Neuronal stem cell (in vitro differentiated cells): ENCODE results near the gene TEKT2.

Source experiments
- DNase-seq: peaks from one replicate; pipeline ENCODE4 v3.0.0-alpha.2; 2013; ENCODE audit warnings: low spot score
- H2AFZ ChIP-seq: one replicate; pipeline ENCODE4 v1.6.1; 2013; ENCODE audit warnings: mild to moderate bottlenecking, low read length, inconsistent platforms
- H2AK5ac ChIP-seq: 2 replicates; pipeline ENCODE4 v1.6.1; 2013; ENCODE audit warnings: low read depth, mild to moderate bottlenecking, inconsistent platforms, low read length, moderate library complexity, mixed read lengths
- H2BK120ac ChIP-seq: 2 replicates; pipeline ENCODE4 v1.6.1; 2013; ENCODE audit warnings: low read depth, mild to moderate bottlenecking, inconsistent platforms, low read length, moderate library complexity, mixed read lengths
- H2BK12ac ChIP-seq: one replicate; pipeline ENCODE4 v1.6.1; 2013; ENCODE audit warnings: low read length, inconsistent platforms
- H2BK15ac ChIP-seq: 2 replicates; pipeline ENCODE4 v1.6.1; 2013; ENCODE audit warnings: mild to moderate bottlenecking, low read length, inconsistent platforms, mixed read lengths
- H2BK5ac ChIP-seq: one replicate; pipeline ENCODE4 v1.6.1; 2013; ENCODE audit warnings: inconsistent platforms, mild to moderate bottlenecking, low read length, moderate library complexity
- H3K14ac ChIP-seq: one replicate; pipeline ENCODE4 v1.6.1; 2013; ENCODE audit warnings: low read length, inconsistent platforms
- H3K18ac ChIP-seq: 2 replicates; pipeline ENCODE4 v1.6.1; 2013; ENCODE audit warnings: low read length, inconsistent platforms
- H3K23ac ChIP-seq: 2 replicates; pipeline ENCODE4 v1.6.1; 2013; ENCODE audit warnings: low read depth, mild to moderate bottlenecking, mixed read lengths, low read length, inconsistent platforms; ENCODE audit not compliant: poor library complexity
- H3K27ac ChIP-seq: replicated peaks from 3 replicates; pipeline ENCODE4 v1.5.1; 2013; ENCODE audit warnings: low read length, inconsistent platforms
- H3K27me3 ChIP-seq, 3 experiments: 2 replicates each; pipeline ENCODE4 v1.6.1; 2013; ENCODE audit warnings: low read length in 3 of 3, mild to moderate bottlenecking in 2 of 3, inconsistent platforms in 1 of 3, low read depth in 1 of 3, mixed read lengths in 1 of 3, moderate library complexity in 1 of 3; ENCODE audit not compliant: control insufficient read depth in 3 of 3, insufficient read depth in 3 of 3
- H3K36me3 ChIP-seq, 2 donors: replicated peaks in 1 of 2; 2 replicates each; pipeline ENCODE4 v1.6.1; 2013; ENCODE audit warnings: low read length in 2 of 2; ENCODE audit not compliant: control insufficient read depth in 2 of 2, insufficient read depth in 2 of 2
- H3K4ac ChIP-seq: 2 replicates; pipeline ENCODE4 v1.6.1; 2013; ENCODE audit warnings: inconsistent platforms, mild to moderate bottlenecking, low read length, moderate library complexity
- H3K4me1 ChIP-seq, 2 donors: 1 replicate in 1 of 2; 2 replicates in 1 of 2; pipeline ENCODE4 v1.6.1; 2013; ENCODE audit warnings: low read length in 2 of 2, low read depth in 1 of 2; ENCODE audit not compliant: control insufficient read depth in 2 of 2, insufficient read depth in 1 of 2
- H3K4me2 ChIP-seq: one replicate; pipeline ENCODE4 v1.6.1; 2013; ENCODE audit warnings: mild to moderate bottlenecking, low read length, inconsistent platforms; ENCODE audit not compliant: insufficient read depth, poor library complexity, severe bottlenecking
- H3K4me3 ChIP-seq, 2 donors: 2 replicates each; pipeline ENCODE4 v1.5.1; 2013; ENCODE audit warnings: low read length in 2 of 2, mild to moderate bottlenecking in 2 of 2, inconsistent platforms in 1 of 2, moderate library complexity in 1 of 2
- H3K79me1 ChIP-seq: one replicate; pipeline ENCODE4 v1.6.1; 2013; ENCODE audit warnings: low read depth, mild to moderate bottlenecking, inconsistent platforms, low read length, moderate library complexity
- H3K9ac ChIP-seq: one replicate; pipeline ENCODE4 v1.6.1; 2013; ENCODE audit warnings: mild to moderate bottlenecking, low read depth, low read length, inconsistent platforms; ENCODE audit not compliant: poor library complexity
- H3K9me3 ChIP-seq, 2 donors: replicated peaks in 1 of 2; 2 replicates each; pipeline versions ENCODE3 to v1.6.1; 2013; ENCODE audit warnings: low read length in 2 of 2, mild to moderate bottlenecking in 2 of 2, inconsistent platforms in 1 of 2, low read depth in 1 of 2, mixed read lengths in 1 of 2, moderate library complexity in 1 of 2; ENCODE audit not compliant: control insufficient read depth in 2 of 2, insufficient read depth in 1 of 2
- H4K8ac ChIP-seq: one replicate; pipeline ENCODE4 v1.6.1; 2013; ENCODE audit warnings: low read depth, mild to moderate bottlenecking, inconsistent platforms, low read length, moderate library complexity
- H4K91ac ChIP-seq: one replicate; pipeline ENCODE4 v1.6.1; 2013; ENCODE audit warnings: low read length, low read depth, mild to moderate bottlenecking, inconsistent platforms; ENCODE audit not compliant: poor library complexity
- WGBS, 2 donors: extraction: QIAGEN DNeasy Blood & Tissue Kit; methylation state at CpG; one replicate each; pipeline ENCODE4 v1.1.7; 2013; ENCODE audit warnings: missing lambda C conversion rate in 2 of 2, mixed read lengths in 1 of 2; ENCODE audit not compliant: insufficient read length in 2 of 2, insufficient replicate concordance in 1 of 2; ENCODE audit errors: extremely low coverage in 2 of 2; 5-methylcytosine and 5-hydroxymethylcytosine counted together

The TEKT2 gene

DNA sequence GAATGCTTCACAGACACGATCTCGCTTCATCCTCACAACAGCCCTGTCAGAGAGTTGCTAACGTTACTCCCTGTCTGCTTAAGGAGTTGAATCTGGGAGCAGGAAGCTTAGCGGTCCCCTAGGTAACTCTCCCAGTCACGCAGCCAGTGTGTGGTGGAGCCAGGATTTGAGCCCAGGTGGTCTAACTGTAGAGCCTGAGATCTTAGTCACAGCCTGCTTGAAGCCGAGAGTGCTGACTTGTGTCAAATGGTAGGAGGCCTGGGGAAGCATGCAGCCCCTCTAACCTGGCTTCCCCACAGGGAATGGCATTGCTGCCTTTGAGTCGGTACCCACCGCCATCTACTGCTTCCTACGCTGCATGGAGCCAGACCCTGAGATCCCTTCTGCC, 8.9 kb downstream of the TEKT2 start:
- Histone ChIP-seq H3K27ac (no peak overlapping the region), H2AFZ (no peak overlapping the region), H3K23ac (no peak overlapping the region), H2BK120ac (no peak overlapping the region), H4K91ac (no peak overlapping the region), H3K14ac (no peak overlapping the region), H3K4me3 (no peak overlapping the region), H2BK12ac (no peak overlapping the region), H3K4ac (no peak overlapping the region), H3K27me3 (no peaks in the 10 kb centered on the region), H3K4me1 (peaks cover 8 to 14% of the 10 kb centered on the region in 2 donors), H4K8ac (no peak overlapping the region), H3K18ac (no peak overlapping the region), H2BK15ac (no peak overlapping the region), H3K4me2 (no peak overlapping the region), H2BK5ac (no peak overlapping the region), H3K79me1 (peaks cover 18% of the 10 kb centered on the region), H3K9ac (no peak overlapping the region), H3K9me3 (no peaks in the 10 kb centered on the region), H2AK5ac (no peak overlapping the region), H3K36me3 (peaks cover 43 to 68% of the 10 kb centered on the region in 2 donors)
- WGBS, 2 donors = no CpG with 5 or more reads among the region's 9 CpGs
- no peak for DNase-seq

DNA sequence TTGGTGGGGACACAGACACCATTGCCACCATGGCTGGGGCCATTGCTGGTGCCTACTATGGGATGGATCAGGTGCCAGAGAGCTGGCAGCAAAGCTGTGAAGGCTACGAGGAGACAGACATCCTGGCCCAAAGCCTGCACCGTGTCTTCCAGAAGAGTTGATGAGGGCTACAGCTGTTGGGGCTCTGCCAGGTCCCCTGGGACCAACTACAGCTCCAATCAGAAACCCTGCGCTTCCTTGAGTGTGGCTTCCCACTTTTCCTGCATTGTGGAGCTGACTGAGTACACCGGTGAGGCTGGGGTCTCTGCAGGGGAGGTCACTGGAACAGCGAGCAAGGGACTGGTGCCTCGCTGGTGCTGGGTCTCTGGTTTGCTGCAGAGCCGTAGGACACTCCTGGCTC, 9.3 kb downstream of the TEKT2 start:
- H3K14ac ChIP-seq = no peak overlapping the region
- WGBS, 2 donors = no CpG with 5 or more reads among the region's 7 CpGs

DNA sequence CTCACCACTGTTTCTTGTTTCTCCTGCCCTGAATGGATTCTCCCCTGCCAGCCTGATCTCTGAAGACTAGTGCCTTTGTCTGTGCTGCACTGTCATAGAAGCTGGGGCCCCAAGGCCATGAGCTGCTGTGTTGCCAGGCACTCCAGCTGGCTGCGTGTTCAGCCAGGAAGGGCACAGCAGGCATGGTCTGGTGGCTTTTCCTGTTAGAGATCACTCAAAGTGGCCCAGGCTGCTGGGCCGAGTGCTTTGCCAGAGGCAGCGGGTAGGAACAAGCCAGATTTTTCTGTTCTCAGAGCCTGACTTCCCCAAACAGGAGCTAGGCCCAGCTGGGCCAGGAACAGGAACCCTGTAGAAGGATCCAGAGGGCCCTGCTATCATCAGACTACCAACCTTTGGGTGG, 10.0 kb downstream of the TEKT2 start:
- Histone ChIP-seq H3K23ac (no peak overlapping the region), H3K36me3 (peaks cover 41 to 68% of the 10 kb centered on the region in 2 donors)

More for the DNA sequence above, 9.3 kb downstream of the TEKT2 start:
- no peak overlapping the region for H4K91ac ChIP-seq
- peaks cover 7 to 14% of the 10 kb centered on the region in 2 donors for H3K4me1 ChIP-seq
- H3K4me2 ChIP-seq = no peak overlapping the region
- H3K79me1 ChIP-seq = peaks cover 17% of the 10 kb centered on the region
- H2BK120ac ChIP-seq = no peak overlapping the region
- peaks cover 41 to 68% of the 10 kb centered on the region in 2 donors for H3K36me3 ChIP-seq
- no peak overlapping the region for H3K23ac ChIP-seq
- H4K8ac ChIP-seq = no peak overlapping the region
- H3K18ac ChIP-seq = no peak overlapping the region
- H3K4me3 ChIP-seq = no peak overlapping the region
- no peaks in the 10 kb centered on the region for H3K9me3 ChIP-seq
- no peak overlapping the region for H3K9ac ChIP-seq
- no peaks in the 10 kb centered on the region for H3K27me3 ChIP-seq
- H3K4ac ChIP-seq = no peak overlapping the region
- no peak overlapping the region for H3K27ac ChIP-seq
- no peak overlapping the region for H2AK5ac ChIP-seq
- no peak overlapping the region for H2BK15ac ChIP-seq
- H2BK12ac ChIP-seq = no peak overlapping the region
- no peak overlapping the region for H2AFZ ChIP-seq
- no peak for DNase-seq
- H2BK5ac ChIP-seq = no peak overlapping the region

DNA sequence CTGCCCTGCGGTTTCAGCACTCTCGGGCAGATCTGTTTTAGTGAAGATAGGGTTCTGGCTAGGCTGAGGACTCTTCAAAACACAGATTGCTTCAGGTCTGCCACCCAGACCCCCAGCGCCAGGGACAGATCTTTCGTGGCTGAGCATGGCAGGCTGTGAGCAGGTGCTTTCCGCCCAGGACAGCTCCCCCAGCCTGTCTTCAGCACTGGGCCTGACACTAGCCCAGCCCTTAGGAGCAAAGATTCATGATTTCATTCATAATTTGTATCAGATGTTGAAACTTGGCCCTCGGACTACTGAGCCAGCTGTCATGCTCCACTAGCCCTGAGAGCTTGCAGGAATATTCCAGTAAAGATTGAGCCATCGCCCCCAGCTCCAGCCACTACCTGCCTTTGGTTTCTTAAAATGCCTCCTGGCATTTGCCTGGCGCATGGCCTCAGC, 10.7 kb downstream of the TEKT2 start:
- Histone ChIP-seq H3K27me3 (no peaks in the 10 kb centered on the region), H4K91ac (no peak overlapping the region), H2AK5ac (no peak overlapping the region), H3K4me2 (no peak overlapping the region), H4K8ac (no peak overlapping the region), H3K23ac (no peak overlapping the region), H2BK5ac (no peak overlapping the region), H3K9ac (no peak overlapping the region), H2BK120ac (no peak overlapping the region), H3K14ac (no peak overlapping the region), H2BK12ac (no peak overlapping the region), H3K36me3 (peaks cover 41 to 68% of the 10 kb centered on the region in 2 donors), H3K4ac (no peak overlapping the region), H3K79me1 (peaks cover 8% of the 10 kb centered on the region), H3K18ac (no peak overlapping the region), H3K9me3 (no peaks in the 10 kb centered on the region), H3K4me3 (peak overlapping the region in 1 of 2 donors; percentile 11), H3K4me1 (peaks cover 1 to 9% of the 10 kb centered on the region in 2 donors), H2BK15ac (no peak overlapping the region), H3K27ac (no peak overlapping the region), H2AFZ (no peak overlapping the region)
- DNase-seq = no peak
- no CpG with 5 or more reads among the region's 8 CpGs for WGBS, 2 donors

More for the DNA sequence above, 10.0 kb downstream of the TEKT2 start:
- Histone ChIP-seq H3K4me3 (no peak overlapping the region), H3K4me2 (no peak overlapping the region), H3K27me3 (no peaks in the 10 kb centered on the region), H3K27ac (no peak overlapping the region), H3K9ac (no peak overlapping the region), H4K8ac (no peak overlapping the region), H3K79me1 (peaks cover 15% of the 10 kb centered on the region), H2BK5ac (no peak overlapping the region), H2BK120ac (no peak overlapping the region), H2AK5ac (no peak overlapping the region), H3K14ac (no peak overlapping the region), H2BK12ac (no peak overlapping the region), H3K18ac (no peak overlapping the region), H2BK15ac (no peak overlapping the region), H3K9me3 (no peaks in the 10 kb centered on the region), H4K91ac (no peak overlapping the region), H3K4me1 (peaks cover 4 to 11% of the 10 kb centered on the region in 2 donors), H2AFZ (no peak overlapping the region), H3K4ac (no peak overlapping the region)
- no peak for DNase-seq
- no CpG with 5 or more reads among the region's 3 CpGs for WGBS, 2 donors
